Limb (tissue), 2 donors: ENCODE results near the gene SPECC1L.
A peak's percentile ranks its signal among the peaks of the same experiment; 100 is the strongest.

Experiments used
- DNase-seq, 2 donors: peaks; one replicate each; pipeline ENCODE4 v3.0.0-alpha.2; 2016; ENCODE audit errors: extremely low spot score in 2 of 2

The SPECC1L gene

GRCh38 chr22:24413271-24413670 is 142.6 kb downstream of the SPECC1L start:
- DNase-seq = no peak

GRCh38 chr22:24413736-24414385 is 143.2 kb downstream of the SPECC1L start:
- no peak for DNase-seq

- no peak for DNase-seq
Measured at GRCh38 chr22:24414523-24414922, 143.9 kb downstream of the SPECC1L start.

GRCh38 chr22:24414984-24415945 is 144.6 kb downstream of the SPECC1L start:
- no peak for DNase-seq

- DNase-seq = peak in 1 of 2 donors; percentile 36
Measured at GRCh38 chr22:24416095-24416494, 145.5 kb downstream of the SPECC1L start.

- DNase-seq = no peak
Measured at GRCh38 chr22:24416611-24417010, 146.0 kb downstream of the SPECC1L start.

- no peak for DNase-seq
Measured at GRCh38 chr22:24417200-24417599, 146.6 kb downstream of the SPECC1L start.

- DNase-seq = no peak
Measured at GRCh38 chr22:24417901-24418641, 147.4 kb downstream of the SPECC1L start.

GRCh38 chr22:24418786-24419474 is 148.3 kb downstream of the SPECC1L start:
- DNase-seq = no peak

- DNase-seq = peak in 1 of 2 donors; percentile 25
Measured at GRCh38 chr22:24419475-24419850, 148.8 kb downstream of the SPECC1L start.

- DNase-seq = no peak
Measured at GRCh38 chr22:24420072-24420976, 149.7 kb downstream of the SPECC1L start.

GRCh38 chr22:24420977-24421343 is 150.3 kb downstream of the SPECC1L start:
- no peak for DNase-seq

GRCh38 chr22:24421428-24421931 is 150.8 kb downstream of the SPECC1L start:
- no peak for DNase-seq

GRCh38 chr22:24422102-24422665 is 151.6 kb downstream of the SPECC1L start:
- no peak for DNase-seq

- DNase-seq = peak; percentile 42 to 80
Measured at GRCh38 chr22:24423519-24424000, 152.9 kb downstream of the SPECC1L start.

GRCh38 chr22:24424001-24424900 is 153.6 kb downstream of the SPECC1L start:
- no peak for DNase-seq

- no peak for DNase-seq
Measured at GRCh38 chr22:24424901-24425775, 154.5 kb downstream of the SPECC1L start.

- no peak for DNase-seq
Measured at GRCh38 chr22:24426436-24426835, 155.8 kb downstream of the SPECC1L start.
